Smooth muscle cell (in vitro differentiated cells): Measurements from ENCODE around the gene SMC4. TPM values are rescaled to one million over a fixed set of nuclear protein-coding genes. Genes with fewer than 3 reads are reported as not detected.
A peak's percentile ranks its signal among the peaks of the same experiment; 100 is the strongest.

ENCODE experiments used
- DNase-seq: peaks from one replicate; lab custom pipeline; 2025; ENCODE audit not compliant: unreplicated experiment; lab: John Stamatoyannopoulos, UW
- H2AFZ ChIP-seq: fragments of 200-600 bp; sonication (generic); 2 replicates; pipeline ENCODE4 v1.6.0; 2016; ENCODE audit warnings: antibody characterized with exemption, low read depth, mild to moderate bottlenecking
- H3F3A ChIP-seq: fragments of 200-600 bp; sonication (generic); 2 replicates; pipeline ENCODE4 v1.6.0; 2017; ENCODE audit warnings: antibody characterized with exemption, low read depth
- H3K27ac ChIP-seq: fragments of 200-600 bp; sonication (generic); 2 replicates; pipeline ENCODE4 v1.5.1; 2016; ENCODE audit warnings: low read depth, mild to moderate bottlenecking
- H3K27me3 ChIP-seq: fragments of 200-600 bp; sonication (generic); 2 replicates; pipeline ENCODE4 v1.6.1; 2016; ENCODE audit warnings: low read depth, mild to moderate bottlenecking
- H3K36me3 ChIP-seq: fragments of 200-600 bp; sonication (generic); 2 replicates; pipeline ENCODE4 v1.5.1; 2016; ENCODE audit warnings: low read depth
- H3K4me1 ChIP-seq: fragments of 200-600 bp; sonication (generic); 2 replicates; pipeline ENCODE4 v1.5.1; 2016; ENCODE audit warnings: low read depth
- H3K4me2 ChIP-seq: fragments of 200-600 bp; sonication (generic); 2 replicates; pipeline ENCODE4 v1.6.0; 2016; ENCODE audit warnings: mild to moderate bottlenecking
- H3K4me3 ChIP-seq: fragments of 200-600 bp; sonication (generic); 2 replicates; pipeline ENCODE4 v1.5.1; 2016; ENCODE audit warnings: mild to moderate bottlenecking
- H3K79me2 ChIP-seq: fragments of 200-600 bp; sonication (generic); 2 replicates; pipeline ENCODE4 v1.6.0; 2016; ENCODE audit warnings: low read depth, mild to moderate bottlenecking
- H3K9ac ChIP-seq: fragments of 200-600 bp; sonication (generic); 2 replicates; pipeline ENCODE4 v1.6.0; 2016; ENCODE audit warnings: low read depth
- H3K9me3 ChIP-seq: fragments of 200-600 bp; sonication (generic); replicated peaks from 2 replicates; pipeline ENCODE4 v1.5.1; 2016; ENCODE audit warnings: low read depth
- H4K20me1 ChIP-seq: fragments of 200-600 bp; sonication (generic); 2 replicates; pipeline ENCODE4 v1.6.0; 2016; ENCODE audit warnings: low read depth
- WGBS: methylation state at CpG from one replicate; pipeline ENCODE4 v1.1.7; 2016; ENCODE audit warnings: low lambda C conversion rate; 5-methylcytosine and 5-hydroxymethylcytosine counted together
- polyA plus RNA-seq: library from polyadenylated mRNA; unstranded; fragments of >200 nt; fragmentation: Nextera tagmentation; extraction: Ambion mirVana; gene quantifications from 2 replicates; pipeline ENCODE4 v1.2.1, GENCODE V29; 2016
- total RNA-seq: library from RNA; depleted of rRNA; stranded (reverse); fragments of >200 nt; gene quantifications from 2 replicates; pipeline ENCODE4 v1.2.3, GENCODE V29; 2014
- TF ChIP-seq, protein P1 (sequence below): fragments of 200-600 bp; sonication (generic); IDR thresholded peaks from 2 replicates; pipeline ENCODE4 v1.5.1; 2017; ENCODE audit warnings: borderline replicate concordance, mild to moderate bottlenecking, antibody characterized with exemption; ENCODE audit not compliant: insufficient read depth, poor library complexity, severe bottlenecking

The SMC4 gene
- total and polyA plus RNA-seq, 2 experiments from 2014 or later = 55.1 to 122 TPM

GRCh38 chr3:160478338-160478737 lies 78.9 kb downstream of the SMC4 start:
- TF ChIP-seq, protein P1, sequence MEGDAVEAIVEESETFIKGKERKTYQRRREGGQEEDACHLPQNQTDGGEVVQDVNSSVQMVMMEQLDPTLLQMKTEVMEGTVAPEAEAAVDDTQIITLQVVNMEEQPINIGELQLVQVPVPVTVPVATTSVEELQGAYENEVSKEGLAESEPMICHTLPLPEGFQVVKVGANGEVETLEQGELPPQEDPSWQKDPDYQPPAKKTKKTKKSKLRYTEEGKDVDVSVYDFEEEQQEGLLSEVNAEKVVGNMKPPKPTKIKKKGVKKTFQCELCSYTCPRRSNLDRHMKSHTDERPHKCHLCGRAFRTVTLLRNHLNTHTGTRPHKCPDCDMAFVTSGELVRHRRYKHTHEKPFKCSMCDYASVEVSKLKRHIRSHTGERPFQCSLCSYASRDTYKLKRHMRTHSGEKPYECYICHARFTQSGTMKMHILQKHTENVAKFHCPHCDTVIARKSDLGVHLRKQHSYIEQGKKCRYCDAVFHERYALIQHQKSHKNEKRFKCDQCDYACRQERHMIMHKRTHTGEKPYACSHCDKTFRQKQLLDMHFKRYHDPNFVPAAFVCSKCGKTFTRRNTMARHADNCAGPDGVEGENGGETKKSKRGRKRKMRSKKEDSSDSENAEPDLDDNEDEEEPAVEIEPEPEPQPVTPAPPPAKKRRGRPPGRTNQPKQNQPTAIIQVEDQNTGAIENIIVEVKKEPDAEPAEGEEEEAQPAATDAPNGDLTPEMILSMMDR = no peak
- Histone ChIP-seq H3K4me1 (no peaks in the 10 kb centered on the region), H3K27me3 (no peaks in the 10 kb centered on the region), H3K36me3 (no peaks in the 10 kb centered on the region), H3K4me3 (no peak overlapping the region), H4K20me1 (no peaks in the 10 kb centered on the region), H3K4me2 (peak overlapping the region; percentile 37), H3K9ac (no peak overlapping the region), H3F3A (no peaks in the 10 kb centered on the region), H3K27ac (peak overlapping the region; percentile 74), H2AFZ (no peak overlapping the region), H3K9me3 (no peaks in the 10 kb centered on the region), H3K79me2 (no peaks in the 10 kb centered on the region)
- DNase-seq = no peak
- WGBS = 17% methylated on average over 5 of the region's 5 CpGs

GRCh38 chr3:160479376-160479775 lies 79.9 kb downstream of the SMC4 start:
- no peaks in the 10 kb centered on the region for H3F3A ChIP-seq
- no peak overlapping the region for H2AFZ ChIP-seq
- 83% methylated on average over 10 of the region's 10 CpGs for WGBS
- no peak overlapping the region for H3K9ac ChIP-seq
- H3K27me3 ChIP-seq = no peaks in the 10 kb centered on the region
- H3K79me2 ChIP-seq = no peaks in the 10 kb centered on the region
- TF ChIP-seq, protein P1 = no peak
- no peaks in the 10 kb centered on the region for H3K4me1 ChIP-seq
- H3K9me3 ChIP-seq = no peaks in the 10 kb centered on the region
- no peak overlapping the region for H3K4me3 ChIP-seq
- no peak overlapping the region for H3K4me2 ChIP-seq
- no peaks in the 10 kb centered on the region for H4K20me1 ChIP-seq
- H3K27ac ChIP-seq = no peak overlapping the region
- DNase-seq = no peak
- no peaks in the 10 kb centered on the region for H3K36me3 ChIP-seq

DNA sequence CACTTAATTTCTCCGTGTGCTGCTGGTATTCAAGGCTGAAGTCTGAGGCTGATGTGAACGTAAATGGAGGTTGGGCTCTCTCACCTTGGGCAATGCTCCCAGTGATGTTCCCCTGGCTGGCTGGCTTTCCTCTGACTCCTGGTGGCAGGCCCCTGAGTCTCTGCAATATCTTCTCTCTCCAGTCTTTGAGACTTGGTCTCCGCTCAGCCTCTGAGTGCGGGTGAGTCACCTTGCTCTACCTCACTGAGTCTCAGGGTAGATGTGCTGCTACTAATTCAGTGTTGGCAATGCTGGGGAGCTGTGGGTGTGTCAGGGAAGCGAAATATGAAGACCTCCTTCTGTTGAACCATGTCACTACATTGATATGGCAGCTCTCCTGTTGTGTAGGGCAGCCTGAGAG lies 81.5 kb downstream of the SMC4 start:
- H3K4me3 ChIP-seq = no peak overlapping the region
- no peak overlapping the region for H2AFZ ChIP-seq
- no peak overlapping the region for H3K9ac ChIP-seq
- H3K4me1 ChIP-seq = no peaks in the 10 kb centered on the region
- H3K4me2 ChIP-seq = no peak overlapping the region
- no peaks in the 10 kb centered on the region for H3K9me3 ChIP-seq
- whole genome bisulfite sequencing = 91% methylated on average over 5 of the region's 5 CpGs
- no peaks in the 10 kb centered on the region for H4K20me1 ChIP-seq
- H3K79me2 ChIP-seq = no peaks in the 10 kb centered on the region
- H3K36me3 ChIP-seq = no peaks in the 10 kb centered on the region
- no peaks in the 10 kb centered on the region for H3F3A ChIP-seq
- TF ChIP-seq, protein P1 = no peak
- DNase-seq = no peak
- H3K27ac ChIP-seq = no peak overlapping the region
- H3K27me3 ChIP-seq = no peaks in the 10 kb centered on the region

- no peak overlapping the region for H3K4me3 ChIP-seq
- no peak overlapping the region for H3K9ac ChIP-seq
- H3K9me3 ChIP-seq = no peaks in the 10 kb centered on the region
- no peaks in the 10 kb centered on the region for H3K36me3 ChIP-seq
- DNase-seq = no peak
- no peak overlapping the region for H2AFZ ChIP-seq
- no peak overlapping the region for H3K27ac ChIP-seq
- TF ChIP-seq, protein P1 = no peak
- H3F3A ChIP-seq = no peaks in the 10 kb centered on the region
- no peaks in the 10 kb centered on the region for H3K27me3 ChIP-seq
- H3K4me1 ChIP-seq = no peaks in the 10 kb centered on the region
- 95% methylated on average over 6 of the region's 6 CpGs for WGBS
- no peaks in the 10 kb centered on the region for H4K20me1 ChIP-seq
- no peak overlapping the region for H3K4me2 ChIP-seq
- no peaks in the 10 kb centered on the region for H3K79me2 ChIP-seq
Observed at GRCh38 chr3:160481856-160482255, 82.4 kb downstream of the SMC4 start.
